HG03342 (cell line): ENCODE measurements around the gene SPG21.

Experiments used
- ATAC-seq: cut with Tn5 transposase; IDR thresholded peaks from one replicate; pipeline ENCODE4 v1.9.1; 2021; ENCODE audit warnings: mild to moderate bottlenecking, moderate library complexity; ENCODE audit not compliant: unreplicated experiment

Gene SPG21

DNA sequence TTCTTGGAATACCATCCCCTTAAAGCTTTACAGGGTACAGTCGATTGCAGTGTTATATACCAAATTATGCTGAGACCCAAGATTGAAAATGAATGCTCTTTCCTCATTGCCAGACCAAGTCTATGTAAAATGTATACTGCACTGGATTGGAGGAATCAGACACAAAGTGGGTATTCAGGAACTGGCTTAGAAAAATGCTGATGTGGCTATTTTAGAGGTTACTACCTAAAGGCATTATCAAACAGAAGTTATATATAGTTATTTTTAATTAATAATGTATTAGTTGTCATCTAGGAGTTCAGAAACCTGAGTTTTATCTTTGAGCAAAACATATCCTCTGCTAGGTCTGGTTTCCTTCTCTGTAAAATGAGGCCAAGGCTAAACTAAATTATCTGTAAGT lies 3.6 kb upstream of the SPG21 start:
- no peak for ATAC-seq

DNA sequence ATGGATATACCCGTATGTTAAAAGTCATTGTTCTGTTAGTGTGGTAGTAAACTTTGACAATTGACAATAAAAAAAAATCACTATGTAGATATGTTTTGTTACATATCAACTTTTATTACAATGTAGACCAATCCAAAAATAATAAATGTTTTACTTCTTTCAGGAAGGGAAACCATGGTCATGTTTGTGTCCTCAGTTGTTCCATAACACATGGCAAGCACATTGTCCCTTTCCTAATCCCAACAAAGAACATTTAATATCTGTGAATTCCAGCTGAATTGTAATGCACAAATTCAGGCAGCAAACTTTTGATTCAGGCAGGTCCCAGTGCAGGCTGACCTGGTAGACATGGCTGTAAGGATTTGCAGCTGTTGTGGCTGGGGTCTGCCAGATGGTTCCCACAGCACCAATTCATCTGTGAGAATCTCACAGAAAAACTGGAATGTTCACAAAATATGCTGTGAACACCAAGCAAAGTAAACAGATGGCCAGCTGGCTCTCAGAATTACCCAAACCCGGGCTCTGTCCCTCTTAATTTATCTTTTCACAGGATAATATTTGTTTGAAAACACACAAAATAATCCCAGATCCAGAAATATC lies 1.9 kb upstream of the SPG21 start:
- no peak for ATAC-seq

DNA sequence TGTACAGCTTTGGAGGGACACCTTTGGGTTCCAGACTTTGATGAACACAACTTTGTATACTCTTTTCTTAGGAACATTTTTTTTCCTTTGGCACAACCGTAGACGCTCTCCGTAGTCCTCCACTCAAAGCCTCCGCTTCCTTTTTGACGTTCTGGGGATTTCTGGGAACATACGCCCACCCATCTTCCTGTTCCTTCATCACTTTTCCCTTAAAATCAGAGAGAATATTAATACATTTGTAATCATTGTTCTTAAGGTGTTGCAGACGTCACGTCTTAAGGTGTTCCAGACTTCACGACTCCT lies 405 bp upstream of the SPG21 start:
- no peak for ATAC-seq

DNA sequence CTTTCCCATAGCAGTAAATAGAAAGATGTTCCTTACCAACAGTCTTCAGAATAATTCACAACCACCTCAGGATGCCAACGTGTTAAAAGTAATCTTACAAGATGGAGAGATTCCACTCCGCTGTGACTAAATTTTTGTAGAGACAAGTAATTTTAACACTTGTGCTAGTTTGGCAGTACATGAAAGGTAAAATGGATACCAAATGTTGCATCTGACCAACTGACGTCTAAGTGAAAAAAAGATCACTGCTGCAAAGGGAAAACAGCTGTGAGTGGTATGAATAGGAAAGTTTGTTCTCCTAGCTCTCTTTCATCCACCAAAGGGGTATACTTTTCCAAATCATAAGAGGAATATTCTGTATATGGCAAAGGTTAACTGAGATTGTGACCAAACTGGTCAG lies 2.6 kb downstream of the SPG21 start:
- no peak for ATAC-seq

DNA sequence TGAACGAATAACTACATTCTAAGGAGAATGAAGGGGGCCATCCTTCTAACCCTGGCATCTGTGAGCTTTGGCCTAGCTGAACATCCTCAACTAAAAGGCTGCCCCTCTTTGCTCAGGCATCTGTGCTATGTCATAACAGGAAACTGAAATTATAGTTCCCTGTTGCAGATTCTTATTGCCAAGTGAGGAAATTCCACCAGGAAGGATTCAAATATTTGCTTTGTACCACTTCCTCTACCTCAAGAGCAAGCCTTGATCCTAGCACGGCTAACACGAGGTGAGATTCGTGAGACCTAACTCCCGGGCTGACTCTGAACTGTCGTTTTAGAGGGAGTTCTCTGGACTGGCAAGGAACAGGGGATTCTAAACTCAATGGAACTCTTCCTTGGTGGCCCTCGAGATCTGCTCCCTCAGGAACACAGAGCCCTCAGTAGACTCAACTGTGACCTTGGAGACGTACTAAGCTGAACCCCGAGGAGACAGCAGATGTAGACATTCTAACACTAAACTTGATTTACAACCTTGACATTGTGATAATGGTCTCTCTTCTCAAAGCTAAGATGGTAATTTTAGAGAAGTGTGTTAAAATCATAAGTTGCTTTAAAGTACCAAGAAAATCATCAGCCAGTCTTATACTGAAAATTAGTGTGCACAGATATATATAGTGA lies 4.2 kb downstream of the SPG21 start:
- ATAC-seq = no peak

DNA sequence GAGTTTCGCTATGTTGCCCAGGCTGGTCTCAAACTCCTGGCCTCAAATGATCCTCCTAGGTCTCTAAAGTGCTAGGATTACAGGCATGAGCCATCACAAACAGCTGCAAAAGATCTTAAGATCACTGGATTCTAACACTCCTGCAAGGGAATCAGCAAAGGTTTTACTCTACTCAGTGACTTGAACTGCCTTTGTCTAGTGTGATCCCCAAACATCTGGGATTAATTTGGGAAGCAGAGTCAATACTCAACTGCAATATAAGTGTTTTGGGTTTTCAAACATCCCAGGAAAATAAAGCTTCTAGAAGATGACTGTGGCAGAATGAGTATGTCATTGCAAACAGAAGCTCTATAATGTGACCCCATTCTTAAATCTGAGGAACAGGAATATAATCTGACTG lies 7.2 kb downstream of the SPG21 start:
- ATAC-seq = no peak

DNA sequence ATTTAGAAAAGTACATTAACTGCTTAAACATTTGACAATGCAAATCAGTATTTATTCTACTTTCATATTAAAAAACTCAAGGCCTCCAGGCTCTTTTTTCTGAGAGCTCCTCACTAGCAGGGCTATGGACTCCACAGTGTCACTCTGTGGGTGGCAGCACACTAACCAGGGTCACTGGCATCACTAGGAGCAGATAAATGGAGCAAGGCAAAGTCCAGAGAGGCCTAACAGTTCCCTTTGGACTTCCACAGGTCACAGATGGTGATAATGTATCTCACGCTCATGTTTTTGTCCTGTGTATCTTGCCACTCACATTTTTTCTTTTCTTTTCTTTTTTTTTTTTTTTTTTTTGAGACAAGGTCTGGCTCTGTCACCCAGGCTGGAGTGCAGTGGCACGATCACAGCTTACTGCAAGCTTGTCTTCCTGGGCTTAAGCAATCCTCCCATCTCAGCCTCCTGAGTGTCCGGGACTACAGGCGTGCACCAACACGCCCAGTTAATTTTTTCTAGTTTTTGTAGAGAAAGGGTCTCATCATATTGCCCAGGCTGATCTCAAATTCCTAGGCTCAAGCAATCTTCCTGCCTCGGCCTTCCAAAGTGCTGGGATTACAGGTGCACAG lies 7.8 kb downstream of the SPG21 start:
- ATAC-seq = no peak

DNA sequence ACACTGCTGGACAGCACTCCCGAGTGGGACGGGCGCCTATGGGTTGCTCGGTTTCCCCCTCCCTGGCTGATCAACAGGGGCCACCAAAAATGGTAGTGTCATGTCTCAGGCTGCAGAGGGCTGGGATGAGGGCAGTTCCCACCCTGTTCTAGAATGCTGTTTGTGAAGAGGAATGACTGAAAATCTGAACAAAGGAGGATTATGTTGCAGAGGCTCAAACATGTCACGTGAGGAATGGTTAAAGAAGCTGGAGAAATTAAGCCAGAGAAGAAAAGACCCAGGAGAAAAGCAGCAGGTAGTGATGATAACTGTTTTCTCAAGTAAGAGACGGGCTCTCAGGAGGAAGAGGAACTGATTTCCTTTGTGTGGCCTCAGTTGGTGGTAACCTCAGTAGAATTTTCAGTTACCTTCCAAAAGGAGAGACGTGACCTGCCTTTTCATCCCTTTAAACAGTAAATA lies 10.4 kb downstream of the SPG21 start:
- ATAC-seq = no peak

DNA sequence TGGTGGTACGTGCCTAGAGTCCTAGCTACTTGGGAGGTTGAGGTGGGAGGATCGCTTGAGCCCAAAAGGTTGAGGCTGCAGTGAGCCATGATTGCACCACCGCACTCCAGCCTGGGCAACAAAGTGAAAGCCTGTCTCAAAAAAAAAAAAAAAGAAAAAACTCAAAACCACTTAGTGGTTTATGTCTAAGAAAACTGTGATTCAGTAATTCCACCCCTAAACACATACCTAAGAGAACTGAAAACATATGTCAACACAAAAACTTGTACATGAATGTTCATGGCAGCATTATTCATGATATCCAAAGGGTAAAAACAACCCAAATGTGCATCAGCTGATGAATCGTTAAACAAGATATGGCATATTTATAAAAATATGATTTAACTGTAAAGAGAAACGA lies 14.3 kb downstream of the SPG21 start:
- no peak for ATAC-seq

DNA sequence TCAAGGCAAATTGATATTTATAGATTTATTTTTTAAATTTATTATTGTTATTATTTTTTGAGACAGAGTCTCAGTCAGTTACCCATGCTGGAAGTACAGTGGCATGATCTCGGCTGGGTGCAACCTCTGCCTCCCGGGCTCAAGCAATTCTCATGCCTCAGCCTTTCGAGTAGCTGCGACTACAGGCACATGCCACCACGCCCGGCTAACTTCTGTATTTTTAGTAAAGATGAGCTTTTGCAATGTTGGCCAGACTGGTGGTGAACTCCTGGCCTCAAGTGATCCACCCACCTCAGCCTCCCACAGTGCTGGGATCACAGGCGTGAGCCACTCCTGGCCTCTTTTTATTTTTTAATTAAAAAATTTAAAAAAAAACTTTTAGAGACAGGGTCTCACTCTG lies 19.0 kb downstream of the SPG21 start:
- ATAC-seq = no peak

DNA sequence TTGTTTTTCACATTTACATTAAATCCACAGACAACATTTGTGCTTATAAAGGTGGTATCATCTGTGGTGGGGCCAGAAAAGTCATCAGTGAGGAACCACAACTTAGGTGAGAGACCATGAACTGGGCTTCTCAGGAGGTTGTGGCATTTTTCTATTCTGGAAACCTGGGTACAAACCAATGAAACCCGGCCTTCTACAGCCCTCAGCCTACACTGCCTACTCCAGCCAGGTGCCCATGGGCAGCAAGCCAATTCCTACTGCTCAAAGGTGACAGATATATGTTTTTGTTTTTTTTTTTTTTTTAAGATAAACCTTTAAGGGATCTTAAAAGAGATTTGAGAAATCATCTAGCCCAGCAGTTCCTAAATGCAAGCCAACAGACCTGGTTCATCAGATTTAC lies 20.3 kb downstream of the SPG21 start:
- ATAC-seq = no peak

DNA sequence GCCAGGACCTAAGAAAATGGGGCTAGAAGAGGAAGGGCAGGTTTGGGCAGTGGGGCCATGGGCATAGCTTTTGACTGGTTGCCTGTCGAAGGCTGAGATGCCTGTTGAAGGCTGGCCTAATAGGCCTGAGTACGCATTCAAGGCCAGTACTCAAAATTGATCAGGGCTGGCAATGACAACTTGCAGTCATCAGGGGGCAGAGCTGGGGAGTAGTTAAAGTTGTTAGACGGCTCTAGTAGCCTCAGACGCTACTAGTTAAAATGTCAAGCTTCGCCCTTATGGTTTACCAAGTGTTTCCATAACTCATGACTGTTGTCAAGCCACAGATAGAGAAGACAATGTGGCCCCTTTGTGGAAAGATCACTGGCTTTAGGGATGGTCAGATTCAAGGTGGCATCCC lies 28.7 kb downstream of the SPG21 start:
- ATAC-seq = no peak

DNA sequence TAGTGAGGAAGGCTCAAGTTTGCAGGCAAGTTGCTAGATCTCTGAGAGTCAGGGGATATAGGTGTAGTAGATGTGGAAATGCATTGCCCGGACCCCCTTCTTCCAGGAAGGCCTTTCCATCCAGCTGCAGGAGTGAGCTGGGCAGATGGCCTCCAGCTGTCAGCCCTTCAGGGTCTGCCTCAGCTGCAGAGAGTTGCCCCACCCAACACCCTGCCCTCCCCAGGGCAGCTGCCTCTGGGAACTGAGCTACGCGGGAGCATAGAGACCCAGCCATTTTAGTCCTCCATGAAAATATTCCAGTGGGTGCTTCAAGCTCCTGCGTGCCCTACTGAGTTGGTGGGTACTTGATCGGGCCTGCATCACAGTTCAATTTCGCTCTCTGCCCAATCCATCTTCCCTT lies 29.6 kb downstream of the SPG21 start:
- ATAC-seq = no peak

DNA sequence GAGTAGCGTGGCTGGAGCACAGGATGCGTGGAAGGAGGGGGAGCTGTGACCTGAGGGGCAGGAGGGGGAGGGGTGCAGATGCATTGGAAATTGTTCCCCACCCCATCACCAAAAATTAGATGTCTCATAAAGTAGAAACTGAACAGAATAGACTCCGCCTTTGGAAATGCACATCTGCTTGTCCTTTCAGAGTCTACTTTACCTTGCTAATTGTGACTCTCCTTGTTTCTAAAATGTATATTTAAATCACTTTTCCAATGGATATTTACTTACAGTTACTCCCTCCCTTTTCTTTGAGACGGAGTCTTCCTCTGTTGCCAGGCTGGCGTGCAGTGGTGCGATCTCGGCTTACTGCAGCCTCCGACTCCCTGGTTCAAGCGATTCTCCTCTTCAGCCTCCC lies 30.6 kb downstream of the SPG21 start:
- no peak for ATAC-seq

DNA sequence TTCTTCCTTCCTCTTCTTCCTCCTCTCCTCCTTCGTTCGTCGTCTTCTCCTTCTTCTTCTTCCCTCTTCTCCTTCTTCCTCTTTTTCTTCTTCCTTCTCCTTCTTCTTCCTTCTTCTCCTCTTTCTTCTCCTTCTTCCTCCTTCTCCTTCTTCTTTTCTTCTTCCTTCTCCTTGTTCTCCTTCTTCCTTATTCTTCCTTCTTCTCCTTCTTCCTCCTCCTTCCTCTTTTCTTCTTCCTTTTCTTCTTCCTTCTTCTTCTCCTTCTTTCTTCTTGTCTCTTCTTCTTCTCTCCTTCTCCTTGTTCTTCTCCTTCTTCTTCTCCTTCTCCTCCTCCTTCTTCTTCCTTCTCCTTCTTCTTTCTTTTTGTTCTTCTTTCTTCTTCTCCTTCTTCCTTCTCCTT lies 35.3 kb downstream of the SPG21 start:
- ATAC-seq = no peak

DNA sequence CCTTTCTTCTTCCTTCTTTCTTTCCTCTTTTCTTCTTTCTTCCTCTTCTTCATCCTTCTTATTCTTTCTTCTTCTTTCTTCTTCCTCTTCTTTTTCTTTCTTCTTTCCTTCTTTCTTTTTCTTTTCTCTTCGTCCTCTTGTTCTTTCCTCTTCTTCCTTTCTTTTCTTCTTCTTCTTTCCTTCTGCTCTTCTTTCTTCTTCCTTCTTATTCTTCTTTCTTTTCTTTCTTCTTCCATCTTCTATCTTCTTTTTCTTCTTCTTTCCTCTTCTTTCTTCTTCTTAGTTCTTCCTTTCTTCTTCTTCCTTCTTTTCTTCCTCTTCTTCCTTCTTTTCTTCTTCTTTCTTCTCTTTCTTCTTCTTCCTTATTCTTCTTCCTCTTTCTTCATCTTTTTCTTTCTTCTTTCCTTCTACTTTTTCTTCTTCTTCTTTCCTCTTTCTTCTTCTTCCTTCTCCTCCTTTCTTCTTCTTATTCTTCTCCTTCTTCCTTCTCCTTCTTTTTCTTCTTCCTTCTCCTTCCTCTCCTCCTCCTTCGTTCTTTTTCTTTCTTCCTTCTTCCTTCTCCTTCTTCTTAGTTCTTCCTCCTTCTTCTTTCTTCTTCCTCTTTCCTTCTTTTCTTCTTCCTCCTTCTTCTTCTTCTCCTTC lies 37.8 kb downstream of the SPG21 start:
- no peak for ATAC-seq

DNA sequence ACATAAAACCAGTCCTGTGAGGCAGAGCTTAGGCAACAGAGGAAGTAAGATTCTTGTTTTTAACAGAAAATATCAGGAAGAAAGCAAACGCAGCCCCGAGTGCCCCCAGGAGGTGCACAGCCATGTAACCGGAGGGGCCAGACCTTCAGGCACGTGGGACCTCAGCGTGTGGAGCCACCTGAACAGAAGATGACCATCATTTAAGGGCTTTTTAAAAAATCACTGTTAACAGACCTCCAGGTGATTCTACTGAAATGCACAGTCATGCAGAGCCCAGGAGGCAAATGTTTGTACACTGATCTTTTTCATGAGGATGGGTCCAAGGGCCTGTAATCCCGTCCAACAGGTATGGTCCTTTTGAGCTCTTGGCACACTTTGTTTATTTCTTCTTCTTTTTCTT lies 38.8 kb downstream of the SPG21 start:
- ATAC-seq = no peak

DNA sequence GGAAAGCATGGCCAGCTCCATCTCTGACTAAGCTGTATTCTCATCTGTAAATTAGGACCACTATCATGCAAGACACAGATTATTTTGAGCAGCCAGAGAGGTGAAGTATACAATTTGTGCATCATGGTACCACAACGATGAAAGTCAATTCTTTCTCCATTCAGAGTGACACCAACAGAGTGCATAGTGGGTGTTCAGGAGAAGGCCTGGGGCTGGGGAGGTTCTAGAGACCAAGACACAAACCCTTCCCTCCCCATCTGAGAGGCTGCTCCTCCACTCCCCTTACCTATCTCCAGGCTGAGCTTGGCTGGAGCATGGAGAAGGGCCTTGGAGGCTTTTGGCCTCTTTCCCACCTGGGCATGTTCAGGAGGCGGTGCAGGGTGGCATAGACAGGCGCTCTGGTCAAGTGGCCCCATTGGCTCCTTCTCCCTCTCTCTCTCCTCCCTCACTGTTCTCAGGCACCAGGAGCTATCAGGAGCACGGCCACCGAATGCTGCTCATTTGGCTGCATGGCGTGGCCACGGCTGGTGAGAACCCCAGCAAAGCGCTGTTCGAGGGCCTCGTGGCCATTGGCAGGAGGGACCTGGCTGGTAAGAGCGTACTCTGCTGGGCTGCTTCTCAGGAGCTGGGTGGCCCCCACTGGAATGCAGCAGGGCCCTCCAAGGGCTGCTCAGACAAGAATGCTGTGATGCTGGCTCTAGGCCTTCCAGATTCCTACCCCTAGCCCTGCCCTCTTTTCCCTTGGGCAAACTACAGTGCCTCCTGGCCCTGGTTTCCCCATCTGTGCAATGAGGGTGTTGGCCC lies 40.1 kb downstream of the SPG21 start:
- no peak for ATAC-seq

DNA sequence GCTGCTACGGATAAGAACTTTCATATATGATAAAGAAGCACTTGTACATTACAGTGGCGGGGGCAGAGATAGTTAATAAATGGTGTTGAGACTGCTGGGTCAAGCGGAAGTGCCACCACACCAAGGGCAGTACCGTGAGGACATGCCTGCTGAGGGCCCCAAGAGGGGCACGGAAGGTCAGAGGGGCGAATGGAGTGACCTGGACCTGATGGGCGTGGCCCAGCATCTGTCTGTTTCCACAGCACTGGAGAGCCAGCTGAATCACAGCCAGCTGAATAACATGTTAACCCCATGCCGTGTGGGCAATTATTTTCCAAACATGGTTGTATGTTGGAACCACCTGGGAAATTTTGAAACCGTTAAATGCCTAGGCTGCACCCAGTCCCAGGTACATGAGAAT lies 40.8 kb downstream of the SPG21 start:
- no peak for ATAC-seq

DNA sequence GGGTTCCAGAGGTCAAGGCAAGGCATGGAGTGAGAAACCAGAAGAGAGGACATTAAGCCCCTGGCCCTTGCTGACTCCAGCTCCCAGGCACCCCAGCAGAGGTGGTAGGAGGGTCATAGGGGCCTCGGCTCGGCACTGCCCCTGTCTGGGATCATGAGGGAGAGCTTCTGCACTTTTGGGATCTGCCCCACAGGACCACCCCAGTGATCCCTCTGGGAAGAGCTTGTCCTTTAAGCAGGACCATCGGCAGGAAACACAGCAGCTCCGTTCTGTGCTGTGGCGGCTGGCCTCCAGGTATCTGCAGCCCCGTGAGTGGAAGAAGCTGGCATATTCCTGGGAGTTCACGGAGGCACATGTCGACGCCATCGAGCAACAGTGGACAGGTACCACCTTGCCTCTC lies 42.5 kb downstream of the SPG21 start:
- no peak for ATAC-seq

DNA sequence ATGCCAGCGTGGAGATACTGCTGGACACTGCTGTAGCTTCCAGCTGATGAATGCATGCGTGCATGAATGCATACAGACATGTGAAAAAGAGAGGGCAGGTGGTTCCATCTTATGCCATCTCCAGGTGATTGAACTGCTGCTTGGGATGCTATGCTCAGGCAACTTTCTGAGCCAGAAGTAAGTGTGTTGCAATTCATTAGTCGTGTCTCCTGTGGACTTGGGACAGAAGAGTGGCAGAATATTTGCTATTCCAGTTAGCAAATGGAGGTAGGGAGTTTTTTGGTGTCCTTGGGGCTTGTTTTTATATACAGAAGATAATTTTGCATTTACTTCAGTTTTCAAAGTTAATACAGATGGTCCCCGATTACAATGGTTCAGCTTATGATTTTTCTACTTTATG lies 44.8 kb downstream of the SPG21 start:
- no peak for ATAC-seq
